Uterus (tissue), 2 donors: ENCODE results near the gene PTPRJ.

ENCODE experiments used
- CTCF ChIP-seq, 4 experiments: fragments of 200-600 bp in 2 of 4; fragments of 450-650 bp in 2 of 4; sonication (generic) in 2 of 4; IDR thresholded peaks; one replicate each; pipeline ENCODE4 v1.5.1; 2016 to 2019; ENCODE audit warnings: antibody characterized with exemption in 4 of 4, mild to moderate bottlenecking in 2 of 4, moderate library complexity in 1 of 4
- POLR2A ChIP-seq, 2 donors: fragments of 450-650 bp; IDR thresholded peaks; one replicate each; pipeline ENCODE4 v1.6.1; 2016; ENCODE audit warnings: antibody characterized with exemption in 2 of 2, mild to moderate bottlenecking in 1 of 2, moderate library complexity in 1 of 2

DNA sequence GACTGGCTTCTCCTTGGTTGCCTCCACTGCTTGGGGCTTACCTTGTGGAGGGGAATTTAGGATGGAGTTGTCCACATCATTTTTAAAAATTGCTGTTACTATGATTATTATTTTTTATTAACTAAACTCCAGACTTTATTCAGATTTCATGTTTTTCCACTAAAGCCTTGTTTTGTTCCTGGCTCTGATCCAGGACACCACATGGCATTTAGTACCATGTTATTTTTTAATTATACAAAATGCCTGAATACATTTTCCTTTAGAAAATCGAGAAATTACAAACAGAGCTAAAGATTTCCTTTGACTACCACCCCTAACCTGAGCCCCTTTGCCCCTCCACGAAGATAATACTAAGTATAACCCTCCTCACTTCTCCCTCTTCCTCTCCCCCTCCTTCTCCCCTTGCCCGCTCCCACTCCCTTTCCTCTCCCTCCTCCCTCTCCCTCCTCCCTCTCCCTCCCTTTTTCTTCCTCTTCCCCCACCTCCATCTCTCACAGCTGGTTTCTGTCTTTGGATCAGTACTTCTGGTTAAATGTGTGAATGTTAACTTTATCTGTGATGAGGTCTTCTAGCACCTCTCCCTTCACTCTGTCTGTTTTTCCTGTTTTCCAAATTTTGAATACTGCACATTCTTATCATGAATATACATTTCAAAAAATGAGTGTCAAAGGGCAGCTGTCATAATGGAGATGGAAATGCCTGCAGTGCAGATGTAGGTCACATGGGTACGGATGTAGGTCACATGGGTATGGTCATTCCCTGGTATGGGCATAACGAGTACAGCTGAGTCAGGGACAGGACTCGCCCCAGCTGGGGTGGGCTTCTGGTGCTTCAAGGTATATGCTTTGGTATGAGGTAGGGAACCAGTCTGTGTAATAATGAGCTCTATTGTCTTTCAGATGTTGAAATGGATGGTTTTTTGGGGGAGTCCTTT is 181.9 kb downstream of the PTPRJ start:
- TF ChIP-seq CTCF (IDR thresholded peaks at IDR 0.05) (no peak), POLR2A (IDR thresholded peaks at IDR 0.05) (no peak)
